Measurements from ENCODE around the gene CHIT1.

CHIT1 gene

DNA sequence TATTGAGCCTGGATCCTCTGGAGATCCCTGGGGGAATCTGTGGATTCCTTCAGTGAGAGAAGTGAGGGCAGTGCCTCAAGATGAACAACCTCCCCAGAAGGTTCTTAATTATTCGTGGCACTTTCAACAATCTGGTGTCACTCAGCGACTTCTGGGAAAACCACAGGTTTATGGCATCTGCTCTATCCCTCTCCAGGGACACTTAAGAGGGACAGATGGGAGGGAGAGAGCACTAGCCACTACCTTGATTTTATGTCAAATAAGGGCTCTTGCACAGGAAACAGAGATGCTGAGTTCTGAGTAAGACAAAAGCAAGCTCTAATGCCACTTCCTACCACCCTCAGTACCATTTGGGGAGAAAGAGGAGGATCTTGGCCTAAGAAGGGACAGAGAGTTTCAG, 21.7 kb downstream of the CHIT1 start:
- TF ChIP-seq CTCF (IDR thresholded peaks at IDR 0.05; ENCODE audit: control insufficient read depth, extremely low read depth, insufficient read depth), result no peak
- no peak overlapping the region for H3K4me3 ChIP-seq (ENCODE audit: low read depth, low read length)
- no peak for DNase-seq (ENCODE audit: low read depth)

GRCh38 chr1:203206129-203206687, 23.3 kb downstream of the CHIT1 start:
- TF ChIP-seq CTCF (IDR thresholded peaks at IDR 0.05; ENCODE audit: control insufficient read depth, extremely low read depth, insufficient read depth), result no peak
- DNase-seq (ENCODE audit: low read depth), result no peak
- H3K4me3 ChIP-seq (ENCODE audit: low read depth, low read length), result no peak overlapping the region

GRCh38 chr1:203204756-203205155, 24.7 kb downstream of the CHIT1 start:
- no peak for DNase-seq (ENCODE audit: low read depth)
- no peak for TF ChIP-seq CTCF (IDR thresholded peaks at IDR 0.05; ENCODE audit: control insufficient read depth, extremely low read depth, insufficient read depth)
- no peak overlapping the region for H3K4me3 ChIP-seq (ENCODE audit: low read depth, low read length)

DNA sequence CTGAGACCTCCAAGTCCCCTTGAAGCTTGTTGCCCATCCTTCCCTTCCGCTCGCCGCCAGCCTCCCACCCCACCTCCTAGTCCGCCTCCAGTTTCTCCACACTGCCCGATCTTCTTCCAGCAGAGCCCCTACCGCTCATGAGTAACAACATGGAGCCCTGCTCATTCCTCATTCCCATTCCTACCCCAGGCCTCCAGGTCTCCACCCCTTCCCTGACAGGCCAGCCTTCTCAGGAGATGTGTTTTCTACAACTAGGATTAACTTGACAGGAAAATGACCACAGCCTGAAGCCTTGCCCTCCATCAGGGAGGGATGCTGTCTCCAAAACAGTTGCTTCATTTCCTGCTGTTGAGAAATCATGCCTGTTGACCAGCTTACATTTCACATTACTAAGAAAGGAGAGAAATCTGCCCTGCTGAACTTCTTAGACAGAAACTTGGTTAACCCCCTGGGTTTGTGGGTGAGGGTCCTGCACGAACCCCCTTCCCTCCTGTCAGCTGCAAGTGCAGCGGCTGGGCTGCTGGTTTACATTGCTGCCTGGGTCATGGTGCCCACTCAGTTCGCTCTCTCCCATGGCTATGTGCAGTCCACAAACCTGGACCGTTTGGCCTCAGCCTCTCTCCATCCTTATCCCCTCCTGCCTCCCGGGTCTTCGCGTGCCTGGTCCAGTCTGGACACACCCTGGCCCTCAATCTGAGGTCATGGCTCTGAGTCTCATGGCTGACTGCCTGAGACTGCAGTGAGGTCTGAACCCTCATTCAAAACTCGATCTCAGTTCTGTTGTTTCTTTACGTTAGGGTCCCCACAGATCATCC, 26.8 kb downstream of the CHIT1 start:
- DNase-seq (ENCODE audit: low read depth), result no peak
- H3K4me3 ChIP-seq (ENCODE audit: low read depth, low read length), result no peak overlapping the region
- no peak for TF ChIP-seq CTCF (IDR thresholded peaks at IDR 0.05; ENCODE audit: control insufficient read depth, extremely low read depth, insufficient read depth)

- no peak for DNase-seq (ENCODE audit: low read depth)
- no peak for TF ChIP-seq CTCF (IDR thresholded peaks at IDR 0.05; ENCODE audit: control insufficient read depth, extremely low read depth, insufficient read depth)
- H3K4me3 ChIP-seq (ENCODE audit: low read depth, low read length), result no peak overlapping the region
Measured at GRCh38 chr1:203201516-203202205, 27.8 kb downstream of the CHIT1 start.

DNA sequence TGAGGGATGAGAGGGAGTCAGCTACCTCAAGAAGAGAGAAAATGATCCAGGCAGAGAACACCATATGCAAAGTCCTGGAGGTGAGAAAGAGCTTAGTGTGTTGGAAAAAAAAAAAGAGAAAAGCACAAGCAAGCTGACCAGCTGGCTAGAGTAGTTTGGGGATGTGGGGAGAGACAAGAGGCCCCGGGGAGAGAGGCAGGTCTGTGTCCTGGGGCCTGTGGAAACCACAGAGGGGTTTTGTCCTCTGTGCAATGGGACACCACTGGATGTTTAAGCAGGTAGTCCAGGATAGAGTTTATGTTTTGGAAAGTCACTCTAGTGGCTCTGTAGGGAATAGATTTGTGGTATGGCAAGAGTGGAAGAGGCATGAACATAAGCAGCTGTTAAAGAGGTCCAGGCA, 28.6 kb downstream of the CHIT1 start:
- TF ChIP-seq CTCF (IDR thresholded peaks at IDR 0.05; ENCODE audit: control insufficient read depth, extremely low read depth, insufficient read depth), result no peak
- H3K4me3 ChIP-seq (ENCODE audit: low read depth, low read length), result no peak overlapping the region
- no peak for DNase-seq (ENCODE audit: low read depth)

All from LNCaP clone FGC (cell line).